HG02571 (cell line): ENCODE data around the gene SUPT3H.

Experiments used
- ATAC-seq: cut with Tn5 transposase; IDR thresholded peaks from one replicate; pipeline ENCODE4 v1.9.1; 2021; ENCODE audit warnings: mild to moderate bottlenecking, moderate library complexity; ENCODE audit not compliant: unreplicated experiment

SUPT3H gene

DNA sequence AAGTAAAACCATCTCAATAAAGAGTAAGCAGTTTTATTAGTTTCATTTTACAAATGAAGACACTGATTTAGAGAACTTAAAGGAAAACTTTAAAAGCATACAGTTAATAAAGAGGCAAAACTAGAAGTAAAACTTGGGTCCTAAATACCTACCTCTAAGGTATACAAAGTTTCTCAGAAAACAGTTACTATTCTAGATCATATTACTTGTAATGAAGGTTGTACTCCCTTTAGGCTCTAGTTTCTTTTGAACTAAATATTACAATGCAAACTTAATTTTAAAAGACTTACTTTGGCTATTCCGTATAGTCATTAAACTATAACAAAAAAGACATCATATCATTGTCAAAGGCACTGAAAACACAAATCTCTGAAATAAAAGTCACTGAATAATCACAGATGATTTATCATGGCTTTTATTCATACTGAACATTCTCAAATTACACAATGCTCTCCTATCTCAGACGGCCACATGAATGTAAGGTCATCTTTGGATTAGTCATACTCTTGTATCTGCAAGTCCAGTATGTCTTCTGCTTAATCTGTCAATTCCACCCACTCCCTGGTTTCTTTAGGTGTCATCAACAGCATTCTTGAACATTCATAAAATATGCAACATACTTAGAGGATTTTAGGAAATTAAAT is 411.2 kb downstream of the SUPT3H start:
- no peak for ATAC-seq

DNA sequence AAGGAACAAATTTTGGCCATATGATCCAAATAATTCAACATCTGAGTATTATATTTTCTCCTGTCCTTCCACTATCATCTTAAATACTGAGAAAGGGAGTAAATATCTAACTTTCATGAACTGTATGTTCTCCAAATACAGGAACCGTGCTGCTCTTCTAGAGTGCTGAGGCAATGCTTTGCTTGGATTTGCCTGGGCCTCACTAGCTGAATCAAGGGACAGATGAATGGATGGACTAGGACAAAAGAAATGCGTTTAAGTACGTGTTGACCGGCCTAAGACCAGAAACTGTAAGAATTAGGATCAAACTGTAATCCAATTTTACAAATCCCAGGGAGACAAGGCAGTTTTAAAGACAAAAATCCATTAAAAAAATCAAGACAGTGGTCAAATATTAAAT is 412.0 kb downstream of the SUPT3H start:
- no peak for ATAC-seq

DNA sequence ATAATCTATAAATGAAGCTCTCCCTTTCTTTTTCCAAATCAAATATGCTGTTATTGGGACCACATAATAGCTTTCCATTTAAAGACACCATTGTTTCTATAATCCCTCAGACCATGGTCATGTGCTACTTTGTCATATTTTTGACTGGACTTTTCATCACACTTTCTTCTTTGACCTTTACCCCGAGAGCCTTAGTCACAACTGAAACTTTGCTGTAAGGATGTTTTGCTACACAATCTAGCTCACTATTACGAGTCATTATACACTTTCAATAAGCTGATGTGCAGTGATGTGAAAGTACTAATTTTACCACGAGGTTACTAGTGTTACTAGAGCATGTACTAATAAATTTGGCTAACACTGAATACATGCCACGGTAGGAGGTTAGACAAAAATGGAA is 416.8 kb downstream of the SUPT3H start:
- ATAC-seq: no peak

DNA sequence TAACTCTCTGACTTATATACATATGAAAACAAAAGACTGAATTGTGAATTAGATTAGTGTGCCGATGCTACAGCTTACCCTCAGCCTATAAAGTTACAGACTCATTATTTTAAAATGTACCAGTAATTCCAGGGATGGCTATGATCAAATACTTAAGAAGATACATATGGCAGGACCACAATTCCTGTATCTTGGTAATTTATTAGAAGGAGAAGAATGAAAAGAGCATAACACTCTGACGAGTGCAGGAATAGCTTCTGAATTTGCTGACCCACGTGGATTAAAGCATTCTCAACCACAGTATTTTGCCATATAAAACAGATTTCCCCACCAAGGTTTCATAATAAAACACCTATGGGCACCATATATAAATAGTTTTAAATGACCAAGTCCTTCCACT is 418.1 kb downstream of the SUPT3H start:
- ATAC-seq: no peak

DNA sequence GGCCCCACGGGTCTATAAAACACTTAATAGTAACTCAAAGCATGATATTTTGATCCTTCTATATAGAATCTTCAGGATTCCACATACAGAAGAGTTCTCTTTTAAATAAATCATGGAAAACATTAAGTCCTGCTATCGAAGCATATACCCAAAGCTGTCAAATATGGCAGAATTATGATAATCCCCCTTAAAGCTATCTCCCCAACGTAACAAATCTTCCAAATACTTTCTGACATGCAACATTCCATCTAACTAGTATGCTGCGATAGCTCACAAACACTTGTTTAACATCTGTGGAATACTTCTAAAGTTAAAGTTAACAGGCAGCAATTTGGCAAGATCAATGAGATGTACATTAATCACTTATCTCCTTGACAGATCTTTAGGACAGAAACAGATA is 420.6 kb downstream of the SUPT3H start:
- no peak for ATAC-seq

DNA sequence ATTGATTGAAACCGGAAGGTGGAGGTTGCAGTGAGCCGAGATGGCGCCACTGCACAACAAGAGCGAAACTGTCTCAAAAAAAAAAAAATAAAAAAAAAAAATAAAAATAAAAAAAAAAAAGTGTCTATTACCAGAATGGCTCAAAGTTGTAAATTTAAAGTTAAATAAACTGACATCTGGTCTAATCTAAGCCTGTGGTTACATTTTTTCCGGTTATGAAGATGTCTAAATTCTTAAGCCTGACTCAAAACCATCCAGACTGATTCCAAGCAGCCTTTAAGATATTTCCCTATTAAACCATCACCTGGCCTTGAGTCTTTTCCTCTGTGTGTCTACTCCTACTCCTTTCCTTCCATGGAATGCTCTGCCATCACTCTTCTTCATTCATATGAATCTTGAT is 421.3 kb downstream of the SUPT3H start:
- ATAC-seq: no peak

DNA sequence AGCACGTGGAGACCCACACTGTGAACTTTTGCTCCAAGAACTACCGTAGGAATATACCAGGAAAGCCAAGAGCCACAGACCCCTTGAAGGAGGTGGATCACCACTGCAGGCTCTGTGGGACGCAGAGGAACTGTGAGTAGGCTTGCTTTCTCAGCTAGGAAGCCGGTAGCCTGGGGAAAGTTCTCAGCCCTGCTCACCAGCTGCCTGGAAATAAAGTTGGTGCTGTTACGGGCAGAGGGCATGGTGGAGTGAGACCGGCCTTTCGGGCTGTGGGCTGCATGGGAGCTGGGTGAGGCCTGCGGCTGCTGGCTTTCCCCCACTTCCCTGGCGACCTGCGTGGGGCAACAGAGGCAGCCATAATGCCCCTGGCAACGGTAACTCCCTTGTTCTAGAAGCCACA is 422.6 kb downstream of the SUPT3H start:
- ATAC-seq: no peak

DNA sequence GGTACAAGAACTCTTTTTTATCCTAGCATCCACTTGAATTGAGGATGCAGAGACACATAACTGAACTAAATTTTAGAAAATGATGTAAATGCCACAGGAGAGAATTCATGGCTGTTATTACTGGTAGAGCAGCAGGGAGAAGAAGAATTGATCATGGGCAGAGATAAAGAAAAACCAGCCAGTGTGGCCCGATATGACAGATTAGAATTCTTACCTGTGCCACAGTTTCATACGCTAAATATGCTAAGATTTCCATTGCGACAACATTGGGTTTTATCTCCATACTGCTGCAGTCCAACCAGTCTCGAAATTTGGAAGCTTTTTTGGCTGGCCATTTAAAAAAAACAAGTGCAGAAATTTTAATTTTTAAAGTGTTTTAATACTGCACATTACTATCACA is 423.5 kb downstream of the SUPT3H start:
- no peak for ATAC-seq

DNA sequence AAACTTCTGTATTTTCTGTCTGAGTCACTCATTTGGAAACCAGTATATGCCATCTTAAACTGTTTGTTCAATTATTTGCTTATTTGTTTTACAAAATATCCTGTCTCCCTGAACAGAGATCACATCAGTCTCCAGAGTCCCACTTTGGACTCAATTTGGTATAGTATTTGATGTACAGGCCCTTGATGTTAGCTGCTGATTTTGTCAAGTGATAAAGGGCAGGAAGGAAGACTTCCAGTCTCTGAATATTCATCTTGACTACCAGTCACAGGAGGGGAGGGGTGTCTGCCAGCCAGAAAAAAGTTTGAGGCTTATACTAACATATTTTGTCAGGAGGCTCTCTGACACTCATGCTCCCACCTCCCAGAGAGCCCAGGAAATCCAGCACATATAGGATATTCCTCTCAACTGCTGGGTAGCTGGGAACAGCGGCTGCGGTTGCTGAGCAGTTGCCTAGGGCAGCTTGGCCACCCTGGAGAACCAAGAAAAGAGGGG is 426.4 kb downstream of the SUPT3H start:
- no peak for ATAC-seq

DNA sequence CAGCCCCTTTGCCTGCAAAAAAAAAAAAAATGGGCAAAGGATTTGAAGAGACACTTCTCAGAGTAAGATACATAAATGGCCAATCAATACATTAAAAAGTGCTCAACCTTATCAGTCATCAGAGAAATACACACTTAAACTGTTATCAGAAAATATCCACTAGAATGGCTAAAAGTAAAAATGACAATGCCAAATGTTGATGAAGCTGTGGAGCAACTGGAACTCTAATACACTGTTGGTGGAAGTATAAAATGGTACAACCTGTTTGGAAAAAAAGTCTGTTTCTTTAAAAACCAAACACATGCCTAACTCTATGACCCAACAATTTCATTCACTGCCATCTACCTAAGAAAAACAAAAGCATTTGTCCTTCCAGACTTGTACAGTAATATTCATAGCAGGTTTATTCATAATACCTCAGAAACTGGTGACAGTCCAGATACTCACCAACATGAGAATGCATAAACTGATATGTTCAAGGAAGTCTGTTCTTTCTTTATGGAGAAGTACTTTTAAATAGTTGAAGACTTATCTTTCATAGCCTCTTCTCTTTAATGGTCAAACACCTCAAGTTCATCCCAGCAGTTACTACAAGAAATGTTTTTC is 428.0 kb downstream of the SUPT3H start:
- no peak for ATAC-seq

DNA sequence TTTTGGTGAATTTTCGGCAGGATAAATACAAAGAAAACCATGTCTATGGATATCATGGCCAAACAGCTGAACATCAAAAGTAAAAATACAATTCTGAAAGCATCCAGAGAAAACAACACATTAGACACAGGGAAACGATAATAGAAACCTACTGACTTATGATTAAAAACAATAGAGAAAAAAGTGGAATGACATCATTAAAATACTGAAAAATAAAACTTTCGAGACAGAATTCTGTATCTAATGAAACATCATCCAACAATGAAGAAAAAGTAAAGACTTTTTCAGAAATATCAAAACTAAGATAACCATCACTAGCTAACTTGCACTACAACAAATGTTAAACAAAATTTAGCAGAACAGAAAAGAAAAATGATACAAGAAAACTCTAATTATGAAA is 434.2 kb downstream of the SUPT3H start:
- ATAC-seq: no peak

DNA sequence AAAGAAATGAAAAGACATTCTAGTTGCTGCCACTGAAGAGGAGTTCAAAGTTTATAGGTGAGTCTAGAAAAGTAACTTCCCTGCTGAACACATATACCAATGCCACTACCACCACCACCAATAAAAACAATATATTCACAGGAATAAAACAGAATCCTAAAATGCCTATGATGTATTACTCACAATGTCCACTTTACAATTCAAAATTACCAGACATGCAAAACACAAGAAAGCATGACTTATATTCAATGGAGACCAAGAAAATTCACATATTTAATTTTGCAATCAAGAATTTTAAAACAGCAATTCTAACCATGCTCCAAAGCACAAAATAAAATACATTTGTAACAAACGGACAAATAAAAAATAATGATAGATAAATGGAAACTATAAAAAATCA is 434.9 kb downstream of the SUPT3H start:
- no peak for ATAC-seq

DNA sequence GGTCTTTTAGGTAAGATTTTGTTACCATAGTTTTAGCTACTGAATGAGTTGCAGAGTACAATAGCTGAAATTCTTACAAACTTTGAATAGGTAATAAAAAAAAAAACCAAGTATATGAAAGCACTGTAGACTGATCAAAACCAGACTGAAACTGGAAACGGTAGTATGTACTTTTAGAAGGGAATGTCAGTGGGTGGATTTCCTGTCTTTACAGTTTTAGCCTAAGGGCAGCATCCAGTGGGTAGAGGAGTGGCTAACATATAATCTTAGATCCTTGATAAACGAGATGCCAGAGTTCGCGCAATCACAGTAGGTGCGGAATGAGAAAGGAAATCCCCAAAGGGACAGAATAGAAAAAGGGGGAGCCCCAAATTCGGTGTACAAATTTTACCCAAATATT is 435.5 kb downstream of the SUPT3H start:
- ATAC-seq: no peak

DNA sequence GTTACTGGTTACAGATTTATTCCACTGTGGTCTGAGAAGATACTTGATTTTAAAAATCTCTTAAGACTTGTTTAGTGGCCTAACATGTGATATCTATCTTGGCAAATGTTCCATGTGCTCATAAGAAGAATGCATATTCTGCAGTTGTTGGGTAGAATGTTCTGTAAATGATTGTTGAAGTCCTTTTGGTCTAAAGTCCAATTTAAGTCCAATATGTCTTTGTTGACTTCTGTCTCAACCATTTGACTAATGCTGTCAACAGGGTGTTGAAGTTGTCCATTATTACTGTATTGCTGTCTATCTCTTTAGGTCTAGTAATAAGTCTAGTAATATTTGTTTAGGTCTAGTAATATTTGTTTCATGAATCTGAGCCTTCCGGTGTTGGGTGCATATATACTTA is 437.4 kb downstream of the SUPT3H start:
- no peak for ATAC-seq

DNA sequence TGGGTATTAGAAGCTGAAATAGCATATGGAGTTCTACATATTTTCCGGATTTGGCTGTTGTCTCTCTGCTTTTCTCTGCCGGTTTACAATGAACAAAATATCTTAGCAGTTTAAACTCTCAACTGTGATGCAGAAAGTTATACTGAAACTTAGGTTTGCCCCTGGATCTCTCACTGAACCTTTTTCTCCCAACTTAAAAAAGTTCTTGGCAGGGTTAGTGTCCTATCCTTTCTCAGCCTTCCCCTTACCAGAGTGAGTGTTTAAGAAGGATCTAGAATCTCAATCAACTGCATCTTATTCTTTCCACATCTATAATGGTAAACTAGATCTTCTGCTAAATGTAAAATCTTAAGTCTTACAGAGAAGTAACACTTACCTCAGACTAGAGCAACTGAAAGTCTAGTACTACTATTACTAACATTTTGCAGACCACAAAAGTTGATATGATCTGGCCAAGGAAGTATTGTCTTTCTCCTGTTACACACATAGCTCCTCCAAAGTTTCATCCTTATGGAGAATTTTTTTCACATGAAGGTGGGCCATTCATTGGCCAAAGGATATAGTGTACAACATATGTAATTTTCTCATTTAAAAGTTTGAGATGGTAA is 441.9 kb downstream of the SUPT3H start:
- ATAC-seq: no peak

DNA sequence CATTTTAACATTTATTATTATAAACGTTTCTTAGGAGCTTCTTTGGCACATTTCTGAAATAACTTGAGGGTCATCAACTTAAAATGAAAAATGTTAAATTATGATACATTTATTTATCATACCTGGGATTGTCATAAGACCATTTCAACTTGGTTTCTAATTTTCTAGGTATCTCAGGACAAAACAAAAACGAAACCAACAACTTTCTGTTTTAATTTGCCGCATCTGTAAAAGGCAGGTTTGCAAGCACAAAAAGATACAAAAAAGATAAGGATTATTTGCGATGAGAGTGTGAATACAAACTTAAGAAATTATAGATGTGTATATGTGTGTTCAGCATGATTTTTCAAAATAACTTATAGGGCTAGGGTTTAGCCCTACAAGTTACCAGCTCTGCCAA is 444.6 kb downstream of the SUPT3H start:
- ATAC-seq: no peak

DNA sequence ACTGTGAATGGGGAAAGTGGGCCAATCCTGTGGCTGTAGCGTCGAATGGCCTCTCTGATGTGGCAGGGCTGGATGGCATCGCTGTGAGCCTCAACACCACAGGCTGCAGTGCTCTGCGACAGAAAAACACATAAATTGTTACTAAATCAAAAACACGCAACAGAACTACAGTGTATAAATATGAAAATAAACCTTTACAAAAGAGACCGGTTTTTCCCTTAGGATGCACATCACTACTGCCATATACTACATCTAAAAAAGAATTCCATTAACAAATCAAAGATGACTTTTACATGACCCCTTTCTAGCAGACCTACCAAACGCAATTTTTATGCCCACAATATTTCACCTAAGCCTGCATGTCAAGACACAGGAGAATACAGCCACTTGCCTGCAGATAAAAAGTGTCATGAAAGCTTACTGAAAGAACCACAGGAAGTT is 445.1 kb downstream of the SUPT3H start:
- ATAC-seq: no peak

DNA sequence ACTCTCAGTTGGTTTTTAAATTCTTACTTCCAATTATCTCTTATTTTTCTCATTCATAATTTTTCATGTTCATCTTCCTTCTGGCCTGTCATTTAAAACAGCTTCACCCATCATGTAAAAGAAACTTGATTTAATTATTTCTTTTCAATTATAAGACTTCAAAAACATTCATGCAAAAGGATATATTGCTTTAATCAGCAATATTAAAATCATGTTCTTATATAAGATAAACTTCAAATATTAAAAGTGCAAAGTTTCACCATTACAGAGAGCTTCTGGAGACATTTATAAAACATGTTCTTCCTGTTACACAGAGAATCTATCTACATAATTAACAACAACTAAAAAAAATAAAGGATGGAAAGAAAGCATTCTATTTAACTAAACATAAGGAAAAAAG is 446.3 kb downstream of the SUPT3H start:
- ATAC-seq: no peak

DNA sequence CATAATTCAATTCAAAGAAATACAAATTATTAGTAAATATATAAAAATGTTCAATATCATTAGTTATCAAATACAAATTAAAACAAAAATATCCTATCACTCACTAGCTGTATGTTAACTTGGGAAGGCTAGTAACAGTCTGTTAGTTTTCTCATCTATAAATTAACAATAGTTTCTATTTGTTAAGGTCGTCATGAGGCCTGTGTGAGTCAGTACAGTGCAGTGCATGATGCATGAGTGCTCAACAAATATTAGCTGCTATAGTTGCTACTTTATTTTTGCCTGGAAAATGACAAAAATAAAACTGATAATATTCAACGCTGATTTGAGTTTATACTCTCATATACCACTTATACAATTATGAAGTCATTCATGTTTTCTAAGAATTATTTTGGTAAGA is 451.2 kb downstream of the SUPT3H start:
- ATAC-seq: no peak

DNA sequence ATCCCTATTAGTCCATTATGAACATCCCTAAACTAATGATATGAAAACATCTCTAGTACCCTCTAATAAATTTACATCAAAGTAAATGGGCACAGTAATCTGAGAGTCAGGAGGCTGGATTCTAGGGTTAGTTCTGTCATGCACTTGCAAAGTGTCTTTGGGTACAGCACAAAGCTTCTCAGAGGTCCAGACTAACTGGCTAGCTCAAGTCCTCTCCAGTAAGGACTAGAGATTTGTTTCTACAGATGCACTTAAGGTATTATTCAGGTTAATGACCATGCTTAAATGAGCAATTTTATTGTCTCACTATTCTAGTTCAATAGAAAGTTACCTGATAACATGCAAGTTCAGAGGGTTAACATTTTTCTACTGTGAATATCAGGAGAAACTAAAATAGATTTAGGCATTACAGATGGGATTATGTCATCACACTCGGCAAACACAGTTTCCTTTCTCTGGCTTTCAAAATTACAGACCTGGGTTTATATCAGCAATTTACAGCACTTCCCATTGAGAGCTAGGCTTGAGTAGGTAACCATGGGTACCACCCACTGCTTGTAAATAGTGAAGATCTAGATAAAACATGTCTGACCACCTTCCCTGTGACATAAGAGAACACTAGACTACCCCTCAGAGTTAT is 452.5 kb downstream of the SUPT3H start:
- ATAC-seq: no peak

DNA sequence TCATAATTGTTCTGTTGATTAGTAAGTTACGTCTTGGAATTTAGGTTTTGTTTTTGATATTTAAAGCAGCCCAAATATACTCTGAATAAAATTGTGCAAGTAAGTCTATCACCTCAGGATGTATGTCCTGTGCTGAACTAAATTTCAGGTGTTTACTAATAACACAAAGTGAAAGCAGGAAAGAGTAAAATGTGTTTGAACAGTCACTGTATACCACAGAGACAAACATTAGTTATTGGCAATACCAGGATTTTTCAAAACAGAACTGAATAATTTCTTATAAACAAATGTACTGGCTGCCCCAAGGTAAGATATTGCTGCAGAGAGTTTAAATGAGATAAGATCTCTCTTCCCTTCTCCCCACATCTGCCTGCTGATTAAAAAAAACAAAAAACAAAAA is 454.3 kb downstream of the SUPT3H start:
- ATAC-seq: no peak

DNA sequence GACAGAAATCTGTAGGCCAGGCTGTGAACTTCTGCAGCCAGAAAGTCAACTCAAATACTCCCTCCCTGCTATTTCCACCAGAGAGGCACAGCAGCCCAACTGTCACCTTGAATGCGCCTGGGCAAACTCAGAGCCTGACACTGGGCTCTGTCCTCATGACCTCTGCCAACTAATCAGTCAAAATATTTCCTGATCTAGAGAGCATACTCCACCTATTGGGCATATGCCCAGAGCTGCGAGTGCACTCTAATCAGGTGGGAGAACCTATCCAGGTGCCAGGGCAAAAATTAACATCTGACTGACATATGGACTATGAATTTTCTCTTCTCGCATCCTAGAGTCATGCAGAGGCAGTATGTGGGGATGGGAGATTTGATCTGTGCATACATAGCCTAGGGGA is 455.9 kb downstream of the SUPT3H start:
- no peak for ATAC-seq
